Progenitor cell of endocrine pancreas (in vitro differentiated cells): ENCODE results near the gene CPZ. TPM values are rescaled to one million over a fixed set of nuclear protein-coding genes. Genes with fewer than 3 reads are reported as not detected.

ENCODE experiments used
- DNase-seq: peaks from one replicate; pipeline ENCODE4 v3.0.0; 2021; ENCODE audit warnings: low spot score; ENCODE audit not compliant: unreplicated experiment
- H3K27ac Mint-ChIP-seq: 2 replicates; pipeline ENCODE4 v1.8.0; 2021; ENCODE audit warnings: mild to moderate bottlenecking, moderate library complexity, mixed read lengths
- H3K27me3 Mint-ChIP-seq: 2 replicates; pipeline ENCODE4 v1.8.0; 2021; ENCODE audit warnings: mixed read lengths
- H3K36me3 Mint-ChIP-seq: 2 replicates; pipeline ENCODE4 v1.8.0; 2022; ENCODE audit warnings: mixed read lengths; ENCODE audit not compliant: insufficient read depth
- H3K4me1 Mint-ChIP-seq: 2 replicates; pipeline ENCODE4 v1.8.0; 2021; ENCODE audit warnings: low read depth, mixed read lengths
- H3K4me3 Mint-ChIP-seq: 2 replicates; pipeline ENCODE4 v1.8.0; 2021; ENCODE audit warnings: low read depth, mild to moderate bottlenecking, moderate library complexity, mixed read lengths
- H3K9me3 Mint-ChIP-seq: 2 replicates; pipeline ENCODE4 v1.8.0; 2021; ENCODE audit warnings: low read depth, mixed read lengths
- CTCF ChIP-seq: fragments of 200-600 bp; sonication (generic); IDR thresholded peaks from one replicate; pipeline ENCODE4 v1.5.0; 2021; ENCODE audit warnings: antibody characterized with exemption, mild to moderate bottlenecking; ENCODE audit not compliant: unreplicated experiment
- total RNA-seq: library from RNA; stranded (reverse); gene quantifications from 2 replicates; pipeline ENCODE4 v1.2.1, GENCODE V29; 2021

Gene CPZ
- total RNA-seq, 1 donor from 2014 or later = 0.19 TPM

GRCh38 chr4:8549352-8549931 lies 43.1 kb upstream of the CPZ start:
- Mint-ChIP-seq H3K27ac (no peak overlapping the region), H3K9me3 (no peaks in the 10 kb centered on the region), H3K27me3 (peaks cover 10% of the 10 kb centered on the region), H3K36me3 (no peaks in the 10 kb centered on the region), H3K4me1 (peaks cover 2% of the 10 kb centered on the region), H3K4me3 (no peak overlapping the region)
- no peak for DNase-seq
- TF ChIP-seq CTCF = no peak

- H3K4me1 Mint-ChIP-seq = peaks cover 1% of the 10 kb centered on the region
- H3K4me3 Mint-ChIP-seq = no peak overlapping the region
- H3K9me3 Mint-ChIP-seq = no peaks in the 10 kb centered on the region
- no peak overlapping the region for H3K27ac Mint-ChIP-seq
- DNase-seq = no peak
- H3K36me3 Mint-ChIP-seq = no peaks in the 10 kb centered on the region
- peaks cover 10% of the 10 kb centered on the region for H3K27me3 Mint-ChIP-seq
- no peak for TF ChIP-seq CTCF
Observed at GRCh38 chr4:8550691-8551090, 41.9 kb upstream of the CPZ start.

DNA sequence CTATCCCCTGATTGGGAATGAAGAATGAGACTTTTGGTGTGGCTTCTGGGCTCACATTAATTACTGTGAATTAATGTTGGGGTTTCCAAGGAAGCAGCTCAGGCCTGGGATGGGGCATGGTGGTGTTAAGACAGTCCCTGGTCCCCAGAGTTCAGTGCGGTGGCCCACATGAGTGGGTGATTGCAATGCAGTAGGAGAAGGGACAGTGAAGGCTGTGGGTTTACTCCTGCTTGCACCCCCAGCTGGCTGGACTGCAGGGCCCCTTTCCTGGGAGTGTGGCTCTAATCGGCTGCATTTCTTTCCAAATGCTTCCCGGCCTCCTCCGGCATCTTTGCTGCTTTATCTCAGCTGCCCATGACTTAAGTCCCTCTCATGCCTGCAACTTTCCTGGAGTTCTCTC lies 40.5 kb upstream of the CPZ start:
- Mint-ChIP-seq H3K9me3 (no peaks in the 10 kb centered on the region), H3K36me3 (no peaks in the 10 kb centered on the region), H3K4me1 (no peaks in the 10 kb centered on the region), H3K4me3 (no peak overlapping the region), H3K27me3 (peaks cover 7% of the 10 kb centered on the region), H3K27ac (no peak overlapping the region)
- no peak for TF ChIP-seq CTCF
- no peak for DNase-seq

- Mint-ChIP-seq H3K4me1 (no peaks in the 10 kb centered on the region), H3K9me3 (no peaks in the 10 kb centered on the region), H3K36me3 (no peaks in the 10 kb centered on the region), H3K27ac (no peak overlapping the region), H3K4me3 (no peak overlapping the region), H3K27me3 (peaks cover 7% of the 10 kb centered on the region)
- TF ChIP-seq CTCF = no peak
- DNase-seq = no peak
Observed at GRCh38 chr4:8552581-8553205, 39.9 kb upstream of the CPZ start.

DNA sequence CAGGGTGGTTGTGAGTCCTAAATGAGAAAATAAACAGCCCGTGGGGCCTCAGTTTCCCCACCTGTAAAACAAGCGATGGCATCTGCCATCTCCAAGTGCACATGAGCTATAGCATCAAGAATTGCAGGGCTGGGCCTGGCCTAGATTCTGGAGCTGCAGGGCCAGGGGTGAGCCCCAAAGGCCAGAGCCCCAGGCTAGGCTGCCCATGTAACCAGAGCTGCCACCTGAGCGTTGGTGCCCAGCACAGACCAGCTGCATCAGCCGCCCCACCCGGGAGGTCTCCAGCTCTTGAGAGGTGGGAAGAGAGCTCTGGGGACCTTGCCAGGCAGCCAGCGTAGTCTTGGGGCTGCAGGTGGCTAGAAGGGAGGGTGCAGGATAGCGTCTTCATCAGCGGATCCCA lies 39.3 kb upstream of the CPZ start:
- Mint-ChIP-seq H3K4me3 (no peak overlapping the region), H3K36me3 (no peaks in the 10 kb centered on the region), H3K27ac (no peak overlapping the region), H3K9me3 (no peaks in the 10 kb centered on the region), H3K4me1 (no peaks in the 10 kb centered on the region), H3K27me3 (peaks cover 7% of the 10 kb centered on the region)
- no peak for TF ChIP-seq CTCF
- DNase-seq = no peak
